Colonic mucosa (tissue), 4 donors: ENCODE results near the gene DAZAP1. TPM values are rescaled to one million over a fixed set of nuclear protein-coding genes. Genes with fewer than 3 reads are reported as not detected.

Experiments
- DNase-seq: peaks from one replicate; pipeline ENCODE4 v3.0.0-alpha.2; 2020
- H3K27ac ChIP-seq: fragments of 200-600 bp; one replicate; pipeline ENCODE4 v1.8.0; 2021
- H3K27me3 ChIP-seq: fragments of 200-600 bp; one replicate; pipeline ENCODE4 v1.8.0; 2021
- H3K36me3 ChIP-seq: fragments of 200-600 bp; one replicate; pipeline ENCODE4 v1.8.0; 2021
- H3K4me1 ChIP-seq: fragments of 200-600 bp; one replicate; pipeline ENCODE4 v1.8.0; 2021; ENCODE audit warnings: mild to moderate bottlenecking
- H3K4me3 ChIP-seq: fragments of 200-600 bp; one replicate; pipeline ENCODE4 v1.8.0; 2021
- H3K9ac ChIP-seq, 2 donors: one replicate each; pipeline ENCODE4 v1.7.0; 2013; ENCODE audit warnings: control low read depth in 2 of 2, low read depth in 2 of 2, low read length in 2 of 2
- H3K9me3 ChIP-seq: fragments of 200-600 bp; one replicate; pipeline ENCODE4 v1.8.0; 2021
- CTCF ChIP-seq: fragments of 200-600 bp; IDR thresholded peaks from one replicate; pipeline ENCODE4 v1.8.0; 2022; ENCODE audit warnings: antibody characterized with exemption, mild to moderate bottlenecking
- intact Hi-C: fragments of 100-400 bp; cut with DNase I; formaldehyde crosslinking; loops from one replicate; pipeline ENCODE4 v1.14.1; 2022
- total RNA-seq, 2 donors: library from RNA; stranded (reverse); fragmentation: NEBNext Ultra II Directional in 1 of 2; extraction: Animal tissue kit (Norgen Biotek cat#: 25700) in 1 of 2; gene quantifications; one replicate each; pipeline ENCODE4 v1.2.1, GENCODE V29; 2021
- donor health status: healthy.
- donor health status: DM: no; HTN: no; CAD: no.
- donor health status: DM: no; HTN: no; CAD: no.

The DAZAP1 gene
- total RNA-seq, 2 donors from 2014 or later: 92.9 to 210 TPM

GRCh38 chr19:1373534-1374249 is 33.7 kb upstream of the DAZAP1 start:
- H3K27ac ChIP-seq: no peak overlapping the region
- H3K4me1 ChIP-seq: no peaks in the 10 kb centered on the region
- H3K9ac ChIP-seq: no peak overlapping the region
- H3K36me3 ChIP-seq: no peaks in the 10 kb centered on the region
- intact Hi-C loops: loop anchor here (5.0 kb wide), 1 partner anchor 96 kb away; the partner anchor contains the start of gene FAM174C
- no peak for TF ChIP-seq CTCF
- DNase-seq: no peak
- no peaks in the 10 kb centered on the region for H3K9me3 ChIP-seq
- no peaks in the 10 kb centered on the region for H3K27me3 ChIP-seq
- H3K4me3 ChIP-seq: no peak overlapping the region

DNA sequence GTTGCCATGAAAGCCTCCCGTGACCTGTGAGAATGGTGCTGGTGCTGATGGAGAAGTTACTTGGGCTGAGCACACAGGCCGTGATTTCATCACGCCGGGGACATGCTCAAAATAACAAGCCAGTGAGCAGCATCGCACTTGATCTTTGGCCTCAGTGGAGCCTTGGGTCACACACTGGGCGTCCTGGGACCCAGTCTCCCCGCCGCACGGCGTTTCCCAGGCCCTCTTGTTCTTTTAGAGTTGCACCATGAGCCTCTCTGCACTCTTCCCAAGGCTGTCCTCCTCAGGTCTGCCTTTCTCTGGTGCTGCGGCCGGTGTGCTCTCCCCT is 33.2 kb upstream of the DAZAP1 start:
- H3K27me3 ChIP-seq: no peaks in the 10 kb centered on the region
- no peaks in the 10 kb centered on the region for H3K36me3 ChIP-seq
- no peak overlapping the region for H3K27ac ChIP-seq
- intact Hi-C loops: loop anchor here (5.0 kb wide), 1 partner anchor 97 kb away; the partner anchor contains the start of gene FAM174C
- no peak for TF ChIP-seq CTCF
- no peak for DNase-seq
- H3K9me3 ChIP-seq: no peaks in the 10 kb centered on the region
- H3K9ac ChIP-seq: no peak overlapping the region
- no peaks in the 10 kb centered on the region for H3K4me1 ChIP-seq
- H3K4me3 ChIP-seq: no peak overlapping the region

DNA sequence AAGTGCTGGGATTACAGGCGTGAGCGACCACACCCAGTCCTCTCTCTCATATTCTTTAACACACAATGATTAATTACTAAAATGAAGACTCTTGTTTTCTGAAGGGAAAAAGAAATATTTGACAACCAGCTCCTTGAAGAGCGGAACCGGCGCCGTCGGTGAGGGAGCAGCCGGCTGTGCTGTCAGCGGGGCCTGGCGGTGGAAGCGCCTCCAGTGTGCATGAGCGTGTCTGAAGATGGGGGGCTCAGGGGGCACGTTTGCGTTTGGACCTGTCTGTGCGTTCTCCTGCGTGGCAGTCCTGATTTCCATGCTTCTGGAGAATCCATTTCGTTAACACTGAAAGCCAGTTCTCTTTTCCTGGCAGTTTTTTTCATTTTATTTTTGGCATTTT is 31.0 kb upstream of the DAZAP1 start:
- H3K4me1 ChIP-seq: no peaks in the 10 kb centered on the region
- H3K27me3 ChIP-seq: no peaks in the 10 kb centered on the region
- intact Hi-C loops: no loop called here
- DNase-seq: no peak
- H3K9me3 ChIP-seq: no peaks in the 10 kb centered on the region
- no peak overlapping the region for H3K27ac ChIP-seq
- H3K4me3 ChIP-seq: no peak overlapping the region
- TF ChIP-seq CTCF: no peak
- no peak overlapping the region for H3K9ac ChIP-seq
- H3K36me3 ChIP-seq: no peaks in the 10 kb centered on the region

DNA sequence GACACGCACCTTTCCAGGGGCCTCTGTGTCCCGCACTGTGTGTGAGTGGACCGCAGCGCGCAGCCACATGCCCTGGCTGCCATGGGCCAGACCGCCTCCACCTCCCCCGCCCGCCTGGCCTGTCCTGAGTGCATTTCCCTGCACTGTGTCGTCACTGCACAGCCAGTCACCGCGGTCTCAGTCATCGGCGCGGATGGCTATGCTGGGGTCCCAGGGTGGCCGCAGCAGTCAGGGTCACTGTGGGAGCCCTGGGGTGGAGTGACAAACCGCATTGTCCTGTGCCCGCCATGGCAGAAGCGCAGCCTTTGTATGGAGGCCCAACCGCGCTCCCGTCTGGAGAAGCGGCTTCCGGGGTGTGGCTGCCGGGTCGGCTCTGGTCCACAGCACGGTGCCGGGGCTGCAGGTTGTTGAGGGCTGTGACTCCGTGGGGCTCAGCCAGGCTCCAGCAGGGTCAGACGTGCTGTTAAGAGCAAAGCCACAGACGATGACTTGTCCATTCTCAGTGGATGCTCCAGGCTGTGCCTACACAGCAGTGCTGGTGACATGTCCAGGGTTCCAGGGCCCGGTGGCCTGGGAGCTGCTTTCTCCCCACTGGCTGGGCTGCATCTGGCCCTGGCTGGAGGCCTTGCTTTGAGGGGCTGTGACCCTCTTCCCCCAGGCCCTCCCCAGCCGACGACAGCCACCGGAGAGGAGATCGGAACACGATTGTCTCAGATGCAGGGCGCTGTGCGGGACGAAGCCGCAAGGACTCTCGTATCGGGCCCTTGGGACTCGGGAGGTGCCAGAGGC is 30.0 kb upstream of the DAZAP1 start:
- Histone ChIP-seq H3K9ac (no peak overlapping the region), H3K36me3 (no peaks in the 10 kb centered on the region), H3K27ac (no peak overlapping the region), H3K27me3 (no peaks in the 10 kb centered on the region), H3K9me3 (no peaks in the 10 kb centered on the region), H3K4me3 (no peak overlapping the region), H3K4me1 (no peaks in the 10 kb centered on the region)
- DNase-seq: no peak
- no peak for TF ChIP-seq CTCF
- intact Hi-C loops: no loop called here

GRCh38 chr19:1377965-1378785 is 29.2 kb upstream of the DAZAP1 start:
- no peaks in the 10 kb centered on the region for H3K9me3 ChIP-seq
- DNase-seq: no peak
- H3K36me3 ChIP-seq: no peaks in the 10 kb centered on the region
- H3K27me3 ChIP-seq: no peaks in the 10 kb centered on the region
- H3K4me1 ChIP-seq: no peaks in the 10 kb centered on the region
- intact Hi-C loops: no loop called here
- no peak overlapping the region for H3K9ac ChIP-seq
- no peak overlapping the region for H3K4me3 ChIP-seq
- no peak for TF ChIP-seq CTCF
- H3K27ac ChIP-seq: no peak overlapping the region
